H4 (cell line): ENCODE measurements around the gene SPANXB1. TPM values are rescaled to one million over a fixed set of nuclear protein-coding genes. Genes with fewer than 3 reads are reported as not detected.
"Not testable (repeated sequence)": the region's sequence is repeated elsewhere in the genome, so short reads cannot be mapped to it uniquely, and the experiment has no call there.

Experiments used
- DNase-seq: peaks from one replicate; pipeline ENCODE4 v3.0.0-alpha.2; 2015; ENCODE audit warnings: low spot score
- total RNA-seq: library from RNA; depleted of rRNA; stranded (reverse); fragments of >200 nt; shearing (Covaris generic); gene quantifications from 2 replicates; pipeline ENCODE4 v1.2.3, GENCODE V29; 2014; rRNA removed

The SPANXB1 gene
- 2.2 and 4.1 TPM in 2 replicates for total RNA-seq

GRCh38 chrX:141002568-141002967 lies at the start of gene SPANXB1:
Gene SPANXB1, plus strand, starts transcription at chrX:141002594. Its CDS starts 100 bp downstream, at chrX:141002694.
- DNase-seq = not testable (repeated sequence)

GRCh38 chrX:140967036-140967435 lies 35.4 kb upstream of the SPANXB1 start:
- DNase-seq = no peak

DNA sequence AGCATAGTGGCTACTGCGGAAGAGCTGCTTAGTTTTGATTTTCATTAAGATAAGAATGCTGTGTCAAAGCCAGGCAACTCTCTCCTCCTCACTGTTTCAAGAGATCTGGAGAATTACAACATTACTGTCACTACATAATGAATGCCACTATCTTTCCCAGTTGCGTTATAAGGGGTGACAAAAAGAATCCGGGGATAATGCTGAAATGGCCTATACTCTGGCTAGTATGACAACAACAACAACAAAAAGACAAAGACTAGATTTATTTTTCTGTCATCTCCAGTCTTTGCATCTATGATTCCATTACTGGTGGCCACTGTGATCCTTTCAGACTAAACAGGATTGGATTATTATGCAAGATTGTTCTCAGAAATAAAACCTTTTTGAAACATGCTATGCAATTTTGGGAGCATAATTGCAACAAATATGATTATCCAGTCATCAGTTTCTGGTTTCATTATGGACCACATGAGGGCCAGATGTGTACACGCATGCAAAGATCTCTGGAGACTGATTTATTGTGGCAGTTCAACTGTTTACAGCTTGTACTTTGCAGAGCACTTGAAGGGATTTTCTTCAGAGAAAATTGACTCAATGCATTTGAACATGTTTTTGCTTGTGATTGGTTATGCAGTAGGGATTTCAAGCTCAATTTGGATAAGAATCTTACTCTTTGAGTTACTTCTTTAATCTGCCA lies 31.1 kb upstream of the SPANXB1 start:
- no peak for DNase-seq

GRCh38 chrX:140975472-140975871 lies 26.9 kb upstream of the SPANXB1 start:
- no peak for DNase-seq

DNA sequence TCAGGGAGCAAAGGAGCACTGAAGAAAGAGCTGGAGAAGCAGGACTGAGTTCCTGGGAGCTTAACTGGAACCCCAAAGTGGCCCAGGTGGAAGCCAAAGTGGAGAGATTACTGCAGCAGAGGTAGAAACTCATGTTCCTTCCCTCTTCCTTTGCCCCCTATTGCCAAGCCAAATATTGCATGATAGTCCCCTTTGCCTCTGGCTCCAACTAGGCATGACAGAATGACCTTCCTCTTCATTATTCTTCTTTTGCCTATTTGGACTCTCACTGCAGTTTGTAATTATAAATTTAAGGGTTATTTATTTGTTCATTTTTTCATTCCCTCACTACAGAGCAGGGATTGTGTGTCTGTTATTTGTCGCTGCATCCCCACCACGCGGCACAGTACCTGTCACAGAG lies 22.1 kb upstream of the SPANXB1 start:
- DNase-seq = no peak

GRCh38 chrX:140983730-140984129 lies 18.7 kb upstream of the SPANXB1 start:
- no peak for DNase-seq

- DNase-seq = not testable (repeated sequence)
Observed at GRCh38 chrX:141005243-141005642, 2.8 kb downstream of the SPANXB1 start.

DNA sequence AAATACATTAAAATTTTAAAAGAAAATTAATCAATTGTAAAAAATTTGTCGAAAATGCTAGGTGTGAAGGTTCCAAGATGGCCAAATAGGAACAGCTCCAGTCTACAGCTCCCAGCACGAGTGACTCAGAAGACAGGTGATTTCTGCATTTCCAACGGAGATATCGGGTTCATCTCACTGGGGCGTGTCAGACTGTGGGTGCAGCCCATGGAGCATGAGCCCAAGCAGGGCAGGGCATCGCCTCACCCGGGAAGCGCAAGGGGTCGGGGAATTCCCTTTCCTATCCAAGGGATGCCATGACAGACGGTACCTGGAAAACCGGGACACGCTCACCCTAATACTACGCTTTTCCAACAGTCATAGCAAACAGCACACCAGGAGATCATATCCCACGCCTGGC lies 41.9 kb downstream of the SPANXB1 start:
- not testable (repeated sequence) for DNase-seq

GRCh38 chrX:141049878-141050277 lies 47.5 kb downstream of the SPANXB1 start:
- not testable (repeated sequence) for DNase-seq

DNA sequence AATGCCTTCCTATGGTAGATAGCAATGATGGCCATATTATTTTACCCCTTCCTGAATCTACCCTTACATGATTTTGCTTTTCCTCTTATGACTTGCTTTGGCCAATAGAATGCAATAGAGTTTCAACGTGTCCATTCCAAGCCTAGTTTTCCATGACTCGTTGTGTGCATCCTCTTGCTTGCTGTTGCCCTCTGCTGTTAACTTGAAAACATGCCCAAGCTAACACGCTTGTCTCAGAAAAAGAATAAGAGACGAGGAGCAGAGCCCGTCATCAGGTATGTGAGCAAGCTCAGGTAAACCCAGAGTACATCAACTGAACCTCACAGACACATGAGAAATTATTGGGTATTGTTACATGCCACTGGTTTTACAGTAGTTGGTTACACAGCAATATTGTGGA lies 49.7 kb downstream of the SPANXB1 start:
- not testable (repeated sequence) for DNase-seq

Other genes starting within 250 kb of the SPANXB1 start
- gene LDOC1, start 174.5 kb downstream of the SPANXB1 start, total RNA-seq = 5.2 and 12.4 TPM in 2 replicates
- 4.1 and 5.3 TPM in 2 replicates for gene SPANXC, start 239.9 kb downstream of the SPANXB1 start, total RNA-seq